ENCODE results near the gene FGA. TPM values are rescaled to one million over a fixed set of nuclear protein-coding genes. Genes with fewer than 3 reads are reported as not detected.

FGA gene
- total RNA-seq, 1 donor from 2014 or later, result not detected

DNA sequence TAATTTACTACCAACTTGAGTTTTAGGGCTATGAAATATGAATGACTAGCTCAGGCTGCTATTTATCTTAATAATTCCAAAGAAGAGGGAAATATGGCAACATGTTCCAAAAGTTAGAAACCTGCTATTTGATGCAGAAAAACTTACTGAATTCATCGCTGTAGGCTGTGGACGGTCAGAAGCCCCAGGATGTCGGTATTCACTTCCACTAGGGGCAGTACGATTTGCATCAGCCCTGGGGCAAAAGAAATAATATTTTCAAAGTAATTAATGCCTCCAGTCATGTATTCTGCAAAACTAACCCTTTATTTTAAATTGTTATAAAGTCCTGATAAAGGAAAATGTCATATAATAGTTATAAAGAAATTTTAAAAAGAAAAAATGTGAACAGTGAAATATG lies 44.9 kb downstream of the FGA start:
- no peak for DNase-seq (ENCODE audit: extremely low read depth, low read depth, low spot score)

DNA sequence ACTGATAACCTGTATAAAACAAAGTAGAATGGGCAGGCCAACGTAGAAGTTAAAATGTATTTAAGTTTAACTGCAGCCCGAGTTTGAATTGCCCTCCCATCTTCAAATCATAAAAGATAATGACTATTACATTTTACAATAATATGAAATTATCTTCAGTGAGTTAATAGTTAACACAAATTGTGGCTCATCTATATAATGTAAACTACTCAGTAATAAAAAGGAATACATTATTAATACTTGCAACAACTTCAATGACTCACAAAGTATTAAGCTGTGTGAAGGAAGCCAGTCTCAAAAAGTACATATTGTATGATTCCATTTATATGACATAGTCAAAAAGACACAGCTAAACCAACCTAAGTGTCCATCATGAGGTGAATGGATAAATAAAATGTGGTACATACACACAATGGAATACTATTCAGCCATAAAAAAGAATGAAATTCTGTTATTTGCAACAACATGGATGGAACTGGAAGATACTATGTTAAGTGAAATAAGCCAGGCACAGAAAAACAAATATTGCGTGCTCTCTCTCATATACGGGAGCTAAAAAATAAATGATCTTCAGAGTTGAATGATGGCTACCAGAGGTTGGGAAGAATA lies 48.2 kb downstream of the FGA start:
- no peak for DNase-seq (ENCODE audit: extremely low read depth, low read depth, low spot score)

Other genes starting within 250 kb of the FGA start
- gene DCHS2, start 98.9 kb downstream of the FGA start, total RNA-seq, result not detected in 2 replicates
- gene PLRG1, start 40.3 kb downstream of the FGA start, total RNA-seq, result 43.0 and 44.7 TPM in 2 replicates
- gene FGB, start 27.7 kb downstream of the FGA start, total RNA-seq, result not detected in 2 replicates
- gene FGG, start 21.9 kb upstream of the FGA start, total RNA-seq, result not detected in 2 replicates
- 0.34 TPM in 1 of 2 replicates, not detected in the other for gene LRAT, start 153.3 kb upstream of the FGA start, total RNA-seq
- not detected in 2 replicates for gene RBM46, start 190.5 kb upstream of the FGA start, total RNA-seq

Data from glomerular endothelial cell (primary cell).